GM12891 (cell line): ENCODE measurements around the gene ZBTB48.

Source experiments
- PAX5 ChIP-seq: IDR thresholded peaks from 2 replicates; pipeline ENCODE4 v1.6.1; 2011; ENCODE audit warnings: low read length, moderate library complexity, mild to moderate bottlenecking; ENCODE audit not compliant: insufficient read depth, severe bottlenecking
- POLR2A ChIP-seq: IDR thresholded peaks from 2 replicates; pipeline ENCODE4 v1.6.1; 2011; ENCODE audit warnings: low read depth, low read length, control low read depth
- POLR2AphosphoS5 ChIP-seq: IDR thresholded peaks from 2 replicates; pipeline ENCODE4 v1.6.1; 2011; ENCODE audit warnings: low read depth, low read length, control low read depth
- POU2F2 ChIP-seq: IDR thresholded peaks from 2 replicates; pipeline ENCODE4 v1.6.1; 2011; ENCODE audit warnings: low read depth, mild to moderate bottlenecking, control low read depth, low read length, moderate library complexity
- SPI1 ChIP-seq: IDR thresholded peaks from 2 replicates; pipeline ENCODE4 v1.6.1; 2011; ENCODE audit warnings: low read depth, low read length, control low read depth
- TAF1 ChIP-seq: IDR thresholded peaks from 2 replicates; pipeline ENCODE4 v1.6.1; 2011; ENCODE audit warnings: low read depth, low read length, control low read depth

- TF ChIP-seq POLR2AphosphoS5 (no peak), POLR2A (no peak), TAF1 (no peak), POU2F2 (no peak), SPI1 (no peak), PAX5 (no peak)
Measured at GRCh38 chr1:6619045-6619444, 39.3 kb downstream of the ZBTB48 start.
